Measurements from ENCODE around the gene MISP.

MISP gene

DNA sequence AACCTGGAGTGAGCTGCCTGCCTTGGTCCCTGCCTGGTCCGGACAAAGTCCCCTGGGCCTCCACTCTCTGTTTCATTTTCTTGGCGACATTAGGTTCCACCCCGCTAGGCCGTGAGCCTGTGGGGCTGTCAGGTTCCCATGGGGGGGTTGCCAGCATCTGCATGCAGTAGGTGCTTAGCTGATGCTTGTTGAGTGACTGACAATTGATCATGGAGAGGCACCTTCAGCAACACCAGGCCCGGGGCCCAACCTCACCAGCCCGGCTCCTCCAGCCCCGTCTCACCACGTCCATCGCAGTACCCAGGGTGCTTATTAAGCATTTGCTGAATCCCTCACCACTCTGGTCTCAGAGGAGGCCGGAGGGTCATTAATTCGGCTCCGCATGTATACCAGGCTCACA lies 13.4 kb downstream of the MISP start:
- WGBS, 2 experiments (ENCODE audit: insufficient coverage in 2 of 2): 92 to 100% methylated on average over 8 to 11 of the region's 12 CpGs
- Histone ChIP-seq H3K36me3 (ENCODE audit: control insufficient read depth, insufficient read depth, low read length) (no peaks in the 10 kb centered on the region), H3K27ac (ENCODE audit: low read depth, low read length, severe bottlenecking) (no peak overlapping the region), H3K4me1 (ENCODE audit: control insufficient read depth, insufficient read depth, low read length, poor library complexity, severe bottlenecking) (peaks cover 5% of the 10 kb centered on the region), H3K4me3 (ENCODE audit: extremely low read depth, insufficient read depth, low read length, poor library complexity, severe bottlenecking) (no peak overlapping the region), H3K9me3 (ENCODE audit: control insufficient read depth, low read length) (no peaks in the 10 kb centered on the region)

DNA sequence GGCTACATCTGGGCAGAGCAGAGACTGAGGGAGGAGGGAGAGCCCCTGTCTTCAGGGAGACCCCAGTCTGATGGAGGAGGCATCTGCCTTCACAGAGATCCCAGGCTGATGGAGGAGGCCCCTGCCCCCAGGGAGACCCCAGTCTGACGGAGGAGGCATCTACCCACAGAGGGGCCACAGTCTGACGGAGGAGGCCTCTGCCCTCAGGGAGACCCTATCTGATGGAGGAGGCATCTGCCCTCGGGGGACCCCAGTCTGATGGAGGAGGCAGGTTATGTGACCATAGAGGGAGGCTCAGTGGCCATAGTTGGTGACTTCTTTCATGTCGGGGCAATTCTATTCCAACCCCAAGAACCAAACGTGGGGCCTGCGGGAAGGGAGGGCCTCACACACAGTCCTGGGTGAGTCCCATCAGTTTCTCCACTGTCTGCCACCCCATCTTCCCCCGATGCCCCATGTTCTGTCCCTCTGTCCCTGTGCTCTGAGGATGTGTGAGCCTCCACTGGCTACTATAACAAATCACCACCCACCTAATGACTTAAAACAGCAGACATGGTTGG lies 14.3 kb downstream of the MISP start:
- Histone ChIP-seq H3K4me3 (ENCODE audit: extremely low read depth, insufficient read depth, low read length, poor library complexity, severe bottlenecking) (no peak overlapping the region), H3K36me3 (ENCODE audit: control insufficient read depth, insufficient read depth, low read length) (no peaks in the 10 kb centered on the region), H3K27ac (ENCODE audit: low read depth, low read length, severe bottlenecking) (no peak overlapping the region), H3K4me1 (ENCODE audit: control insufficient read depth, insufficient read depth, low read length, poor library complexity, severe bottlenecking) (peaks cover 5% of the 10 kb centered on the region), H3K9me3 (ENCODE audit: control insufficient read depth, low read length) (no peaks in the 10 kb centered on the region)
- 90 to 100% methylated on average over 1 to 7 of the region's 7 CpGs for WGBS, 2 experiments (ENCODE audit: insufficient coverage in 2 of 2)

GRCh38 chr19:768424-768823 lies 17.5 kb downstream of the MISP start:
- Histone ChIP-seq H3K4me3 (ENCODE audit: extremely low read depth, insufficient read depth, low read length, poor library complexity, severe bottlenecking) (no peak overlapping the region), H3K4me1 (ENCODE audit: control insufficient read depth, insufficient read depth, low read length, poor library complexity, severe bottlenecking) (peaks cover 5% of the 10 kb centered on the region), H3K36me3 (ENCODE audit: control insufficient read depth, insufficient read depth, low read length) (no peaks in the 10 kb centered on the region), H3K9me3 (ENCODE audit: control insufficient read depth, low read length) (no peaks in the 10 kb centered on the region), H3K27ac (ENCODE audit: low read depth, low read length, severe bottlenecking) (peak overlapping the region; percentile 79)
- 71 to 75% methylated on average over 13 to 14 of the region's 14 CpGs for whole genome bisulfite sequencing, 2 experiments (ENCODE audit: insufficient coverage in 2 of 2)

DNA sequence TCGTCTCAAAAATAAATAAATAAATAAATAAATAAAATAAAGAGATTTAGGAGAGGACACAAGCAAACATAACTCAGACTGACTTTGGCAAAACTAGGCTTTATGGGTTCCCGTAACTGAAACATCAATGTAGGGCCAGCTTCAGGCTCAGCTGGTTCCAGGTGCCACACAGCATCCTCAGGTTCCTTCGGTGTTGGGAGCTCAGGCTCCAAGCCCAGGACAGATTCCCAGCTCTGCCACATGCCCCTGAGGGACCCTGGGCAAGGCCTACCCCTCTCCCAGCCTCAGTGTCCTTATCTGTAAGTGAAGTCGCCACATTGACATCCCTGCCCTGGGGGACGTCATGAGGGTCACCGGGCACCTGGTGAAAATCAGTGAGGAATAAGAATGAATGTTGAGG lies 18.7 kb downstream of the MISP start:
- Histone ChIP-seq H3K4me1 (ENCODE audit: control insufficient read depth, insufficient read depth, low read length, poor library complexity, severe bottlenecking) (peaks cover 5% of the 10 kb centered on the region), H3K36me3 (ENCODE audit: control insufficient read depth, insufficient read depth, low read length) (no peaks in the 10 kb centered on the region), H3K9me3 (ENCODE audit: control insufficient read depth, low read length) (no peaks in the 10 kb centered on the region), H3K4me3 (ENCODE audit: extremely low read depth, insufficient read depth, low read length, poor library complexity, severe bottlenecking) (no peak overlapping the region), H3K27ac (ENCODE audit: low read depth, low read length, severe bottlenecking) (no peak overlapping the region)
- 95 to 96% methylated on average over 2 to 4 of the region's 6 CpGs for WGBS, 2 experiments (ENCODE audit: insufficient coverage in 2 of 2)

GRCh38 chr19:771332-771785 lies 20.4 kb downstream of the MISP start:
- H3K9me3 ChIP-seq (ENCODE audit: control insufficient read depth, low read length): no peaks in the 10 kb centered on the region
- no peak overlapping the region for H3K4me3 ChIP-seq (ENCODE audit: extremely low read depth, insufficient read depth, low read length, poor library complexity, severe bottlenecking)
- peaks cover 5% of the 10 kb centered on the region for H3K4me1 ChIP-seq (ENCODE audit: control insufficient read depth, insufficient read depth, low read length, poor library complexity, severe bottlenecking)
- 20 to 48% methylated on average over 1 to 4 of the region's 6 CpGs for WGBS, 2 experiments (ENCODE audit: insufficient coverage in 2 of 2)
- no peaks in the 10 kb centered on the region for H3K36me3 ChIP-seq (ENCODE audit: control insufficient read depth, insufficient read depth, low read length)
- no peak overlapping the region for H3K27ac ChIP-seq (ENCODE audit: low read depth, low read length, severe bottlenecking)

DNA sequence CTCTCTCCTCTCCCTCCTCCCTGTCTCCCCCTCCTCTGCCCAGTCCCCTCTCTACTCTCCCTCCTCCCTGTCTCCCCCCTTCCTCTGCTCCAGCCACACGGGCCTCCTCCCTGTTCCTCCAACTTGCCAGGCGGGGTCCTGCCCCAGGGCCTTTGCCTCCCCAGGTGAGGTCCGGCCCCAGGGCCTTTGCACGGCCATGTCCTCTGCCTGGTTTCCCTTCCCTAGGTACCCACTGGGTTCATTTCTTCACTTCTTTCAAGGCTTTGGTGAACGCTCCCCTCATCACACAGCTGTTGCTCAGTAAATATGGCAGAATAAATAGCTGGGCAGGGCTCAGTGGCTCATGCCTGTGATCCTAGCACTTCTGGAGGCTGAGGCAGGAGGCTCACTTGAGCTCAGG lies 21.2 kb downstream of the MISP start:
- H3K27ac ChIP-seq (ENCODE audit: low read depth, low read length, severe bottlenecking): no peak overlapping the region
- WGBS, 2 experiments (ENCODE audit: insufficient coverage in 2 of 2): 69 to 79% methylated on average over 2 to 4 of the region's 5 CpGs
- no peak overlapping the region for H3K4me3 ChIP-seq (ENCODE audit: extremely low read depth, insufficient read depth, low read length, poor library complexity, severe bottlenecking)
- peaks cover 5% of the 10 kb centered on the region for H3K4me1 ChIP-seq (ENCODE audit: control insufficient read depth, insufficient read depth, low read length, poor library complexity, severe bottlenecking)
- H3K9me3 ChIP-seq (ENCODE audit: control insufficient read depth, low read length): no peaks in the 10 kb centered on the region
- H3K36me3 ChIP-seq (ENCODE audit: control insufficient read depth, insufficient read depth, low read length): no peaks in the 10 kb centered on the region

DNA sequence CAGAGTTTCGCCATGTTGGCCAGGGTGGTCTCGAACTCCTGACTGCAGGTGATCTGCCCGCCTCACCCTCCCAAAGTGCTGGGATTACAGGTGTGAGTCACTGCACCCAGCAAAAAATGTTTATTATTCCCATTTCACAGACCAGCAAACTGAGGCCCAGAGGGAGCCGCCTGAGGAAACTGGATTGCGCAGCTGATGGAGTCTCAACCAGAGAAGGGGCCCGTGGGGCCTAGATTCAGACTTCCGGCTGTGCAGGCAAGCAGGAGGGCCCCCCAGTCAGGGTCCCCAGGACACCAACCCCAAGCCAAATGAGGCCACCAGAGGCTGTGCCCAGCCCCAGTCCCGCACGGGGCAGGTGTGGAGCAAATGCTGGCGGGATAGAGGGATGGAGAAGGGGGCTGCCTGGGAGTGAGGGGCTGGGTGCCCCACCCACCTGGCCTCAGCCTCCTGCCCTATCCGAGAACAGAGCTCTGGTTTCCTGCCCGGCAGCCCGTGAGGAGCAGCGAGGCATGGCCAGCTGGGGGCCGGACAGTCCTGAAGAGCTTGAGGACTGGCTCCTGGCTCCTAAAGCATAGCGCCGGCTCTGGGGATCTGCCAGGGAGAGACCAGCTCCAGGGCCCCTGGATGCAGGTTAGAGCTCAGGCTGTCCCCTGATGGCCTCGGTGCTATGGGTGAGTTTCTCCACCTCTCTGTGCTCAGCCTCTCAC lies 22.0 kb downstream of the MISP start:
- H3K9me3 ChIP-seq (ENCODE audit: control insufficient read depth, low read length): no peaks in the 10 kb centered on the region
- WGBS, 2 experiments (ENCODE audit: insufficient coverage in 2 of 2): 72 to 80% methylated on average over 13 to 18 of the region's 18 CpGs

DNA sequence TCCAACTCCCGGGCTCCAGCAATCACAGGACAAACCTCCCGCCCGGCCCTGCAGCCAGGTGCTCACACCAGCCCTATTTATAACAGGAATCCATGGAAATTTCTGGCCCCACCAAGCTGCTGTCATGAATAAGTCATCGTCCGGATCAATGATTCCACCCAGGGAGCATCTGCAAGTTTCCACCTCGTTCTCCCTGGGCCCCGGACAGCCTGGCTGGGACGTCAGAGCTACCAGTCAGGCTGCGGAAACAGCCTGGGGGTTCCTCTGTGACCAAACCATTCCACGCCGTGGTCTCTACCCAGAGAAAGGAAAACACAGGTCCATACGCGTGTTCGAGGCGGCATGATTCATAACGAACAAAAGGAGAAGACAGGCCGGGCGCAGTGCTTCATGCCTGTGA lies 25.6 kb downstream of the MISP start:
- WGBS, 2 experiments (ENCODE audit: insufficient coverage in 2 of 2): 85 to 92% methylated on average over 15 to 18 of the region's 18 CpGs
- Histone ChIP-seq H3K4me1 (ENCODE audit: control insufficient read depth, insufficient read depth, low read length, poor library complexity, severe bottlenecking) (no peaks in the 10 kb centered on the region), H3K9me3 (ENCODE audit: control insufficient read depth, low read length) (no peaks in the 10 kb centered on the region), H3K36me3 (ENCODE audit: control insufficient read depth, insufficient read depth, low read length) (no peaks in the 10 kb centered on the region), H3K27ac (ENCODE audit: low read depth, low read length, severe bottlenecking) (no peak overlapping the region), H3K4me3 (ENCODE audit: extremely low read depth, insufficient read depth, low read length, poor library complexity, severe bottlenecking) (no peak overlapping the region)

More for the DNA sequence above, 22.0 kb downstream of the MISP start:
- Histone ChIP-seq H3K27ac (ENCODE audit: low read depth, low read length, severe bottlenecking) (no peak overlapping the region), H3K4me1 (ENCODE audit: control insufficient read depth, insufficient read depth, low read length, poor library complexity, severe bottlenecking) (peaks cover 5% of the 10 kb centered on the region), H3K4me3 (ENCODE audit: extremely low read depth, insufficient read depth, low read length, poor library complexity, severe bottlenecking) (no peak overlapping the region), H3K36me3 (ENCODE audit: control insufficient read depth, insufficient read depth, low read length) (no peaks in the 10 kb centered on the region)

- Histone ChIP-seq H3K27ac (ENCODE audit: low read depth, low read length, severe bottlenecking) (no peak overlapping the region), H3K36me3 (ENCODE audit: control insufficient read depth, insufficient read depth, low read length) (no peaks in the 10 kb centered on the region), H3K4me1 (ENCODE audit: control insufficient read depth, insufficient read depth, low read length, poor library complexity, severe bottlenecking) (peaks cover 7% of the 10 kb centered on the region), H3K9me3 (ENCODE audit: control insufficient read depth, low read length) (no peaks in the 10 kb centered on the region), H3K4me3 (ENCODE audit: extremely low read depth, insufficient read depth, low read length, poor library complexity, severe bottlenecking) (no peak overlapping the region)
- 87 to 89% methylated on average over 36 of the region's 36 CpGs for WGBS, 2 experiments (ENCODE audit: insufficient coverage in 2 of 2)
Measured at GRCh38 chr19:778910-779653, 28.2 kb downstream of the MISP start.

GRCh38 chr19:780935-781334 lies 30.0 kb downstream of the MISP start:
- H3K4me1 ChIP-seq (ENCODE audit: control insufficient read depth, insufficient read depth, low read length, poor library complexity, severe bottlenecking): peaks cover 7% of the 10 kb centered on the region
- 93% methylated on average over 15 of the region's 15 CpGs for WGBS, 2 experiments (ENCODE audit: insufficient coverage in 2 of 2)

DNA sequence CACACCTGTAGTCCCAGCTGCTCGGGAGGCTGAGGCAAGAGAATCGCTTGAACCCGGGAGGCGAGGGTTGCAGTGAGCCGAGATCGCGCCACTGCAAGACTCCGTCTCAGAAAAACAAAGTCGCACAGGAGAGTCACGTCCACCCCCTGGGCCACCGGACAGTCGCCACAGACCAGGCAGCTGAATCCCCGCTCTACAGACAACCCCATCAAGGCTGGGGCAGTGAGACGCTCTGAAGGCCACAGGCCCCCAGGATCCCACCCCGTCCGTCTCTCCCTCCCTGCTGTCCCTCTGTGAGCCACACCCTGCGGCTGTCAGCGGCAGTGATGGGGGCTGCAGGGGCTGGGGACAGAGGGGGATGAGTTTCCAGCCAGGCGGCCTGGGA lies 30.9 kb downstream of the MISP start:
- 88% methylated on average over 12 to 13 of the region's 19 CpGs for WGBS, 2 experiments (ENCODE audit: insufficient coverage in 2 of 2)
- Histone ChIP-seq H3K9me3 (ENCODE audit: control insufficient read depth, low read length) (no peaks in the 10 kb centered on the region), H3K4me3 (ENCODE audit: extremely low read depth, insufficient read depth, low read length, poor library complexity, severe bottlenecking) (peak overlapping the region; percentile 26), H3K36me3 (ENCODE audit: control insufficient read depth, insufficient read depth, low read length) (no peaks in the 10 kb centered on the region), H3K4me1 (ENCODE audit: control insufficient read depth, insufficient read depth, low read length, poor library complexity, severe bottlenecking) (peaks cover 7% of the 10 kb centered on the region), H3K27ac (ENCODE audit: low read depth, low read length, severe bottlenecking) (peak overlapping the region; percentile 95)

More at GRCh38 chr19:780935-781334, 30.0 kb downstream of the MISP start:
- Histone ChIP-seq H3K4me3 (ENCODE audit: extremely low read depth, insufficient read depth, low read length, poor library complexity, severe bottlenecking) (no peak overlapping the region), H3K9me3 (ENCODE audit: control insufficient read depth, low read length) (no peaks in the 10 kb centered on the region), H3K27ac (ENCODE audit: low read depth, low read length, severe bottlenecking) (no peak overlapping the region), H3K36me3 (ENCODE audit: control insufficient read depth, insufficient read depth, low read length) (no peaks in the 10 kb centered on the region)
